ENCODE measurements around the gene FLNB.

- TF ChIP-seq, protein P1, sequence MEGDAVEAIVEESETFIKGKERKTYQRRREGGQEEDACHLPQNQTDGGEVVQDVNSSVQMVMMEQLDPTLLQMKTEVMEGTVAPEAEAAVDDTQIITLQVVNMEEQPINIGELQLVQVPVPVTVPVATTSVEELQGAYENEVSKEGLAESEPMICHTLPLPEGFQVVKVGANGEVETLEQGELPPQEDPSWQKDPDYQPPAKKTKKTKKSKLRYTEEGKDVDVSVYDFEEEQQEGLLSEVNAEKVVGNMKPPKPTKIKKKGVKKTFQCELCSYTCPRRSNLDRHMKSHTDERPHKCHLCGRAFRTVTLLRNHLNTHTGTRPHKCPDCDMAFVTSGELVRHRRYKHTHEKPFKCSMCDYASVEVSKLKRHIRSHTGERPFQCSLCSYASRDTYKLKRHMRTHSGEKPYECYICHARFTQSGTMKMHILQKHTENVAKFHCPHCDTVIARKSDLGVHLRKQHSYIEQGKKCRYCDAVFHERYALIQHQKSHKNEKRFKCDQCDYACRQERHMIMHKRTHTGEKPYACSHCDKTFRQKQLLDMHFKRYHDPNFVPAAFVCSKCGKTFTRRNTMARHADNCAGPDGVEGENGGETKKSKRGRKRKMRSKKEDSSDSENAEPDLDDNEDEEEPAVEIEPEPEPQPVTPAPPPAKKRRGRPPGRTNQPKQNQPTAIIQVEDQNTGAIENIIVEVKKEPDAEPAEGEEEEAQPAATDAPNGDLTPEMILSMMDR (conservative IDR thresholded peaks at IDR 0.05 in 1 of 2, IDR thresholded peaks at IDR 0.05 in 1 of 2; ENCODE audit: extremely low read depth in 1 of 2, insufficient read depth in 1 of 2, low read depth in 1 of 2, low read length in 2 of 2), result no peak
- TF ChIP-seq EZH2 (IDR thresholded peaks at IDR 0.05; ENCODE audit: borderline replicate concordance, low read length), result no peak
These were observed 70.4 kb downstream of the FLNB start for GRCh38 chr3:58078610-58079009.

Measured in mammary epithelial cell (primary cell).